Right lobe of liver (tissue), 4 donors: Measurements from ENCODE around the gene LRRC45.

ENCODE experiments used
- POLR2A ChIP-seq: fragments of 450-650 bp; IDR thresholded peaks from one replicate; pipeline ENCODE4 v1.6.1; 2017; ENCODE audit warnings: antibody characterized with exemption, mild to moderate bottlenecking
- TF ChIP-seq, protein P1 (sequence below), 4 donors: fragments of 200-600 bp in 3 of 4; fragments of 450-650 bp in 1 of 4; IDR thresholded peaks; one replicate each; pipeline versions ENCODE4 v1.5.1 to v1.8.0; 2016 to 2022; ENCODE audit warnings: antibody characterized with exemption in 4 of 4, mild to moderate bottlenecking in 2 of 4
- donor health status: DM: no; HTN: no; CAD: no.
- donor health status: DM: no; HTN: no; CAD: no.
- donor health status: DM: no; HTN: yes; CAD: no.

DNA sequence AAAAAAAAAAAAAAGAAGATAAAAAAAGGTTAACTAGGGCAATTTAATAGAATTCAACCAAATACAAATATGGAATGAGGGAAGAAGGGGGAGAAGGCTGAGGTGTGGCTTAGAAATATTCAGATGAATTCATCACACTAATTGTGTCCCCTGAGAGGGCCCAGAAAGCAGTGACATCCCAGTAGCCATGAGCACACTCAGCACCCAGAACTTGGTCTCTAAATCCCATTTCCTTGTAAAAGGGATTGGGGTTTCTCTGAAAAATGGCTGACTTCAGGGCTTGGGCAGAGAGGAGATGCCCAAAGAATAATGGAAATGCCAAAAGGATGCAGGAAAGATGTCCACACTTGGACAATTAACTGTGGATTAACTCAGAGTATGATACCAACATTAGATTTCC is 49.7 kb upstream of the LRRC45 start:
- TF ChIP-seq, protein P1, sequence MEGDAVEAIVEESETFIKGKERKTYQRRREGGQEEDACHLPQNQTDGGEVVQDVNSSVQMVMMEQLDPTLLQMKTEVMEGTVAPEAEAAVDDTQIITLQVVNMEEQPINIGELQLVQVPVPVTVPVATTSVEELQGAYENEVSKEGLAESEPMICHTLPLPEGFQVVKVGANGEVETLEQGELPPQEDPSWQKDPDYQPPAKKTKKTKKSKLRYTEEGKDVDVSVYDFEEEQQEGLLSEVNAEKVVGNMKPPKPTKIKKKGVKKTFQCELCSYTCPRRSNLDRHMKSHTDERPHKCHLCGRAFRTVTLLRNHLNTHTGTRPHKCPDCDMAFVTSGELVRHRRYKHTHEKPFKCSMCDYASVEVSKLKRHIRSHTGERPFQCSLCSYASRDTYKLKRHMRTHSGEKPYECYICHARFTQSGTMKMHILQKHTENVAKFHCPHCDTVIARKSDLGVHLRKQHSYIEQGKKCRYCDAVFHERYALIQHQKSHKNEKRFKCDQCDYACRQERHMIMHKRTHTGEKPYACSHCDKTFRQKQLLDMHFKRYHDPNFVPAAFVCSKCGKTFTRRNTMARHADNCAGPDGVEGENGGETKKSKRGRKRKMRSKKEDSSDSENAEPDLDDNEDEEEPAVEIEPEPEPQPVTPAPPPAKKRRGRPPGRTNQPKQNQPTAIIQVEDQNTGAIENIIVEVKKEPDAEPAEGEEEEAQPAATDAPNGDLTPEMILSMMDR (IDR thresholded peaks at IDR 0.05), result no peak
- no peak for TF ChIP-seq POLR2A
